ENCODE data around the gene CELF2.

CELF2 gene

DNA sequence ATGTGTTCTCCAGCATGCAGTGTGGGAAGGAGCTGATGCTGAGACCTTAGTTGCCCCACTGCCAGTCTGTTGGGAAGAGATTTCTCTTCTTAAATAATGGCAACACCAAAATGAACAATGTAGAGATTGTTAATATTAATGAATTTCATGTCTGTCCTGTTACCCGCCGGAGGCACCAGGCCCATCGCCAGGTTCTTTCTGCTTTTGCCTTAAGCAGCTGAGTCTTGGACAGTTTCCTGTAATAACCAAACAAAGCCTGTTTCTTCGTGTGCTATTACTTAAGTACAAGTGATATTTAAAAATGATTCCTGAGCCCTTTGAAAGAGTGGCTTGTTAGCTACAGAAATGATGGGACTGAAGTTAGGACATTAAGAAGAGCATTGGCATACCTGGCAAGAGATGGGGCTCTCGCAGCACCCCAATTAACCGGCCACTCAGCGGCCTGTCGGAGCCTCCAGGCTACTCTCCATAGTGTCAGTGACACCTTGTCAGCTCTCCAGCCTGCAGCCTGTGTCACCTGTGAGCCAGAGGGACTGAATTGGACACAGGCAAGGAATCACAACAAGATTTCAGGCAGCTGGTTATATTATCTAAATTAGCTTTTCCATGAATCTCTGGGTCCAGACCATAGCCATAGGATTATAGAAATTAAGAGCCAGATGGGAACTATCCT, 142.0 kb downstream of the CELF2 start:
- no peak for DNase-seq (ENCODE audit: low read depth)
- TF ChIP-seq, protein P1, sequence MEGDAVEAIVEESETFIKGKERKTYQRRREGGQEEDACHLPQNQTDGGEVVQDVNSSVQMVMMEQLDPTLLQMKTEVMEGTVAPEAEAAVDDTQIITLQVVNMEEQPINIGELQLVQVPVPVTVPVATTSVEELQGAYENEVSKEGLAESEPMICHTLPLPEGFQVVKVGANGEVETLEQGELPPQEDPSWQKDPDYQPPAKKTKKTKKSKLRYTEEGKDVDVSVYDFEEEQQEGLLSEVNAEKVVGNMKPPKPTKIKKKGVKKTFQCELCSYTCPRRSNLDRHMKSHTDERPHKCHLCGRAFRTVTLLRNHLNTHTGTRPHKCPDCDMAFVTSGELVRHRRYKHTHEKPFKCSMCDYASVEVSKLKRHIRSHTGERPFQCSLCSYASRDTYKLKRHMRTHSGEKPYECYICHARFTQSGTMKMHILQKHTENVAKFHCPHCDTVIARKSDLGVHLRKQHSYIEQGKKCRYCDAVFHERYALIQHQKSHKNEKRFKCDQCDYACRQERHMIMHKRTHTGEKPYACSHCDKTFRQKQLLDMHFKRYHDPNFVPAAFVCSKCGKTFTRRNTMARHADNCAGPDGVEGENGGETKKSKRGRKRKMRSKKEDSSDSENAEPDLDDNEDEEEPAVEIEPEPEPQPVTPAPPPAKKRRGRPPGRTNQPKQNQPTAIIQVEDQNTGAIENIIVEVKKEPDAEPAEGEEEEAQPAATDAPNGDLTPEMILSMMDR (IDR thresholded peaks at IDR 0.05; ENCODE audit: low read length, missing control alignments) = no peak
- H3K4me3 ChIP-seq (replicated peaks; ENCODE audit: low read depth, low read length) = no peak overlapping the region

GRCh38 chr10:11161096-11161495, 143.4 kb downstream of the CELF2 start:
- DNase-seq (ENCODE audit: low read depth) = no peak
- H3K4me3 ChIP-seq (replicated peaks; ENCODE audit: low read depth, low read length) = no peak overlapping the region
- TF ChIP-seq, protein P1 (IDR thresholded peaks at IDR 0.05; ENCODE audit: low read length, missing control alignments) = no peak

- TF ChIP-seq, protein P1 (IDR thresholded peaks at IDR 0.05; ENCODE audit: low read length, missing control alignments) = no peak
- DNase-seq (ENCODE audit: low read depth) = no peak
- H3K4me3 ChIP-seq (replicated peaks; ENCODE audit: low read depth, low read length) = no peak overlapping the region
Observed at GRCh38 chr10:11161910-11162309, 144.2 kb downstream of the CELF2 start.

- H3K4me3 ChIP-seq (replicated peaks; ENCODE audit: low read depth, low read length) = no peak overlapping the region
- no peak for DNase-seq (ENCODE audit: low read depth)
- TF ChIP-seq, protein P1 (IDR thresholded peaks at IDR 0.05; ENCODE audit: low read length, missing control alignments) = no peak
Observed at GRCh38 chr10:11162828-11163599, 145.3 kb downstream of the CELF2 start.

GRCh38 chr10:11163780-11164550, 146.3 kb downstream of the CELF2 start:
- TF ChIP-seq, protein P1 (IDR thresholded peaks at IDR 0.05; ENCODE audit: low read length, missing control alignments) = no peak
- H3K4me3 ChIP-seq (replicated peaks; ENCODE audit: low read depth, low read length) = no peak overlapping the region
- no peak for DNase-seq (ENCODE audit: low read depth)

GRCh38 chr10:11164551-11164802, 146.8 kb downstream of the CELF2 start:
- no peak overlapping the region for H3K4me3 ChIP-seq (replicated peaks; ENCODE audit: low read depth, low read length)
- TF ChIP-seq, protein P1 (IDR thresholded peaks at IDR 0.05; ENCODE audit: low read length, missing control alignments) = no peak
- DNase-seq (ENCODE audit: low read depth) = no peak
